NCI-H1417 treated with DMSO at 0.1 percent for 48 hours (cell line): ENCODE measurements around the gene TAAR8.
"Not testable (repeated sequence)": the region's sequence is repeated elsewhere in the genome, so short reads cannot be mapped to it uniquely, and the experiment has no call there.

Experiments used
- DNase-seq: peaks from one replicate; lab custom pipeline; 2025; lab: John Stamatoyannopoulos, UW

Gene TAAR8

GRCh38 chr6:132552372-132552771 lies at the start of gene TAAR8:
TSS of gene TAAR8 (plus strand) at chr6:132552672. CDS start at chr6:132552693, 21 bp downstream.
- DNase-seq: no peak

- no peak for DNase-seq
These were observed 47.7 kb upstream of the TAAR8 start for GRCh38 chr6:132504757-132505156.

GRCh38 chr6:132505158-132505557 lies 47.3 kb upstream of the TAAR8 start:
- no peak for DNase-seq

- DNase-seq: no peak
These were observed 46.0 kb upstream of the TAAR8 start for GRCh38 chr6:132506461-132506860.

GRCh38 chr6:132506869-132507808 lies 45.3 kb upstream of the TAAR8 start:
- DNase-seq: no peak

- DNase-seq: no peak
These were observed 41.2 kb upstream of the TAAR8 start for GRCh38 chr6:132511210-132511830.

GRCh38 chr6:132511831-132512220 lies 40.6 kb upstream of the TAAR8 start:
- no peak for DNase-seq

- no peak for DNase-seq
These were observed 40.2 kb upstream of the TAAR8 start for GRCh38 chr6:132512342-132512637.

GRCh38 chr6:132512638-132513632 lies 39.5 kb upstream of the TAAR8 start, which contains the start of gene STX7:
TSS of gene STX7 (minus strand) at chr6:132513116. CDS start at chr6:132503530, 9,586 bp downstream.
- peak; percentile 84 for DNase-seq

GRCh38 chr6:132513831-132514545 lies 38.5 kb upstream of the TAAR8 start:
- DNase-seq: no peak

GRCh38 chr6:132515386-132515785 lies 37.1 kb upstream of the TAAR8 start:
- no peak for DNase-seq

- DNase-seq: no peak
These were observed 31.5 kb upstream of the TAAR8 start for GRCh38 chr6:132520953-132521352.

GRCh38 chr6:132524646-132525045 lies 27.8 kb upstream of the TAAR8 start:
- DNase-seq: no peak

- no peak for DNase-seq
These were observed 26.6 kb upstream of the TAAR8 start for GRCh38 chr6:132525866-132526265.

GRCh38 chr6:132526461-132526860 lies 26.0 kb upstream of the TAAR8 start:
- DNase-seq: no peak

GRCh38 chr6:132527791-132528190 lies 24.7 kb upstream of the TAAR8 start:
- DNase-seq: no peak

GRCh38 chr6:132530293-132530974 lies 22.0 kb upstream of the TAAR8 start:
- DNase-seq: peak; percentile 73

GRCh38 chr6:132534546-132534945 lies 17.9 kb upstream of the TAAR8 start:
- not testable (repeated sequence) for DNase-seq

GRCh38 chr6:132537145-132537544 lies 15.3 kb upstream of the TAAR8 start:
- DNase-seq: no peak

- DNase-seq: no peak
These were observed 14.5 kb upstream of the TAAR8 start, which contains the start of gene TAAR9 for GRCh38 chr6:132537977-132538376. TSS of gene TAAR9 (plus strand) at chr6:132538277. CDS start at chr6:132538290, 13 bp downstream.

- no peak for DNase-seq
These were observed 7.6 kb upstream of the TAAR8 start for GRCh38 chr6:132544826-132545225.
